GM19328 (cell line): Measurements from ENCODE around the gene CSRNP3.

ENCODE experiments used
- ATAC-seq: cut with Tn5 transposase; IDR thresholded peaks from one replicate; pipeline ENCODE4 v1.9.1; 2021; ENCODE audit warnings: mild to moderate bottlenecking, moderate library complexity; ENCODE audit not compliant: unreplicated experiment

CSRNP3 gene

DNA sequence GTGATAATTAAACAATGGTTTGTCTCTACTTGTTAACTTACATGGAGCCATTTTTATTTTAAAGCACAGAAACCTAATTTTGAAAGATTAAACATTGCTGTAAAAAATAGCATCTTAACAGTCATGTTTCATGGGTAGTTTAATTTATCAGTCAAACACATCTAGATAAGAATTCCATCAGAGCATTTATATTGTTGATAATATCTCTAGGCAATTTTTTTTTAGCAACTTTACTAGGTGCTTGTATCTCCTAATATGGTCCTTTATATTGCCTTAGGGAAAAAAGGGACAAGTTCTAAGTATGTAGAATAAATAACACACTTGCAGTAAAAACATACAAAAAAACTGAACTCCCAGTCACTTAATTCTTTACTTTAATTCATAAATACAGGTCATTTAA is 863 bp downstream of the CSRNP3 start:
- ATAC-seq = no peak

DNA sequence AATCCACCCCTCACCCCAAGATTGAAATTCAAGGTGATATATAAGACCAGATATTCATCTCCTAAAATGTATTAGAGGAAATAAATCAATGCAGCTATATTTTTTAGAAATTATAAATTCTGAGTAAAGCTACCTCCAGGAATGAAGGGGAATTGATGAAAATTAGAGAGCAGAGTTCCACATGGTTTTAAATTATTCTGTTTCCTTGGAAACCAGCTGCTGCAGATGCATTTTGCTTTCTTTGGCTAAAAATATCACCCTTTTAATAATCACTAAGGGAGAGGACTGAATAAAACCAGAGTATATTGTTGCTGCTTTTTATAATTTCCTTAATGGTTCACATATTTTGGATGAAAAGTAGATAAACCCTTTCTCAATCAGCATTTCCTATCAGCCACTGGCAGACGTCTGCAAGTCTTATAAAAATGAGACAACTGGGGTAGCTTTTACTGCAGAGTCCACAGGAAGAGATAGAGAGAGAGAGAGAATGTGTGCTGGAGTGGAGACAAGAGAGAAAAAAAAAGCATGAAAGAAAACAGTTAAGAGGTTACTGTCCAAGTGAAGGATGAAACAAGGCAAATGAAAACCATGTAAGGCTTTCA is 2.0 kb downstream of the CSRNP3 start:
- ATAC-seq = no peak

- no peak for ATAC-seq
Observed at GRCh38 chr2:165472922-165473321, 3.4 kb downstream of the CSRNP3 start.

DNA sequence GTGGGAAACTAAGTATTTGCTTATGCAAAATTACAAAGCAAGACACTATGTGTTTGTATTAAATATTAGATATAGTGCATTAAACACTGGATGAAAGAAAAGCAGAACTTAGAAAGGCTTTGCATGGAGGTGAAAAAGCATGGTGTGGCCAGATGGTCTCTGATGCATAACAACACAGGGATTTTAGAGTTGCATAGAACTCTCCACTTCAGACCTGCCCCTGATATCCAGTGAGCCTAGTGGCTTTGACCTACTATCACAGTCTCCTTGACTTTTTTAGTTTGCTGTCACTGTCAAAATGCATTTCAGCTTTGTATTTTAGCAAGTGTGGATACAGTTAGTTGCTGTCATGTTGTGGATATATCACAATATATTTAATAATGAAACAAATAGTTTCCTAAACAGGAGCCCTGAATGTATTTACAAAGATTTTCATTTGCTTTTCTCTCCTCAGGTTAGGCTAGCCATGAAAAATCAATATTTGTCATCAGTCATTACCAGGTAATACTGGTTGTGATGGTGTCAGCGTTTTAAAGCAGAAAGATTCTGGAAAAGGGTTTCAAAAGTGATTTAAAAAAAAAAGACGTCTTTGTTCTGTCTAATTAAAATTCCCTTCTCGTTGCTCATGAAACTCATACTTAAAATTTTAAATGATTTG is 5.2 kb downstream of the CSRNP3 start:
- no peak for ATAC-seq

DNA sequence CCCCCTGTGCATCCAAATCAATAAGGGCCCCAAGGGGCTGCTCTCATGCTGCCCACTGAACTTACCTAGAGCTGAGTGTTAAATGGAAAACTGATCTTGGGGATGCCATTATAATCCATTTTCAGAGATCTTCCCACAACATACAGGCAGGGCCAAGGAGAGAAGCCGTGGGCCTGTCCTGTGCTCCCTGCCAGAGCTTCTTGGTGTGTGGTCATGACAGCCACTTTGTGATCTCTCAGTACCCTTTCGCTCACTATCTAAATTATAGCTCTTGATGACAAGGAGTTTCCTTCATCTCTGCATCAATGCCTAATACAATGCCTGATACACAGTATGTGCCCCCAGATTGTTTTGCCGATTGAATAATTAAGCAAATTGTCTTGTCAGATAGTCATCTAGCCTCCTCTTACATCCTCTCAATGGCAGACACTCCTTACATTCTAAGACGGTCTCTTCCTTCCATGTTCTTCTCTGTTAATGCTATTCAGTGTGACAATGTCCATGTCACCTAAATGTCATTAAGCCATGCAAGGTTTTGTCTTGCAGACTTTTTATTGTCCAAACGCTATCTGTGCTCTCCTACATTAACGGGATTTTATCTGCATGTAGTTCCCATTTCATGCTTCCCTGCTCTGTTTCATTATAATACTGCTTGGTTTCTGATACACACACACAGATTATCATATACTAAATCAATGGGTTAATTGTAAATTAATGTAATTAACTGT is 5.9 kb downstream of the CSRNP3 start:
- no peak for ATAC-seq

DNA sequence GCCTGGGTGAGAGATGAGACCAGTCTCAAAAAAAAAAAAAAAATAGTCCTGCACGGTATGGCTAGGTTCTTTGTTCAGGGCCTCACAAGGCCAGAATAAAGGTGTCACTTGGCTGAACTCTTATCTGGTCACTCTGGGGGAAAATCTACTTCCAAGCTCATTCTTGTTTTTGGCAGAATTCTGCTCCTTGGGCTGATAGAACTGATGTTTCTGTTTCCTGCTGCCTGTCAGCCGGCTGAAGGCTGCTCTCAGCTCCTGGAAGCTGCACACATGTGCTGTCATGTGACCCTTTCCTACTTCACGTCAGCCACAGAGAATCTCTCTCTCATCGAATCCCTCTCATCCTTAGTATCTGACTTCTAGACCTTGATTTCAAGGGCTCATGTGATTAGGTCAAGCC is 10.4 kb downstream of the CSRNP3 start:
- ATAC-seq = no peak

DNA sequence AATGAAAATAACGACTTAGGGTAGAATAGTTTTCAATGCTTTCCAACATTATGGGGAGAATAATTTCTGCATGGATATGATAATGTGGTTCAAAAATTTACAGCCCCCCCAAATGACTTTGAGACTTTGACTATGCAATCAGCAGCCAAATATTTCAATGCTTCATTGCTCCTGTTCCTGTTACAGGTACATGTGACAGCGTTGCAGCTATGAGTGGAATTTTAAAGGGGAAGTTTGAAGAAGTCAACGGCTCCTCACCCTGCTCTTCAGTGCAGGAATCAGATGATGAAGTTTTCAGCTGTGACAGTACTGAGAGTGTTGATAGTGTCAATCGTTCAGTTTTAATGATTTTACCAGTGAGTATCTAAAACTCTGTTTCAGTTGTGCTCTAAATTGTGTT is 25.1 kb downstream of the CSRNP3 start:
- no peak for ATAC-seq

DNA sequence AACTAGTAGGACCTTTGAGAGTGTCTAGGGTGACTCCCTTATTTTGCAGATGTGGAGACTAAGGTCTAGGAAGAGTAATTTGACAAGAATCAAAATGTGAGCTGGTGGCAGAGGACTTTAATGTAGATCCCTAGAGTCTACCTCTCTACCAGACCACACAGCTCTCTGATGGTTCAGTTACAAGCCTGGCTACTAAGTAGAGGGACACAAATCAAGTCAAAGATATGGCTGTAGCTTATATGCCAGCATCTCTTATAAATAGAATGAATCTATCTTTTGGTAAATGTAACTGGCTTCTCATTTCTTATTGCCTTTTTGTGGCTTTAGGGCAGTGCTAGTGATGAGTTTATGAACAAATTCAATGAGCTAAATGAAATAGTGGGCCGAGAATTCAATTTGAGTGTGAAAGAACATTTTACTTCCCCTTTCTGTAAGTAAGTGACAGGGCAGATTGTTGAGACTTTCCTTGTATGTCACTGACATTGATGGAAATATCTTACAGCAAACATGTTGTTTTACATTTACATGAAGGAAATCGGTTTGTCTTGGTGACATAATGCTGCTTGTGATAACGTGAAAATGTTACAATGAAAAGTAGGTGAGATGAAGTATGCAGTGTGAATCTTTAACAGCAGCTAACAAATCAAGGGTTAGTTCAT is 28.3 kb downstream of the CSRNP3 start:
- no peak for ATAC-seq

GRCh38 chr2:165499131-165499530 is 29.6 kb downstream of the CSRNP3 start:
- no peak for ATAC-seq

DNA sequence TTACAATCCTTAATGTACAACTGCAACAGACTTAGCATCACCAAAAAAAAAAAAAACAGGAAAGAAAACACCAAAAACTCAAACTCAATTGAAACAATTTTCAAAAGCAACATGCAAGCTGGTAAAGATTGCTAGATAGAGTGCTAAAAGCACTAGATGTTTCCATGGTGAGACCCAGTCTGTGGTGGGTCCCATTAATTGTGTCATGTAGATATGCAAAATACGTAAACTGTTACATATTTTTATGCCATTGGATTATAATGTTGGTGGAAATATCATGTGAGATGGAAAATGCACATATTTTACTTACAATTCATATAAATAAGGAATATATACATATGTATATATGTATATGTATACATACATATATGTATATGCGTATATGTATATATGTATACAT is 30.5 kb downstream of the CSRNP3 start:
- no peak for ATAC-seq

DNA sequence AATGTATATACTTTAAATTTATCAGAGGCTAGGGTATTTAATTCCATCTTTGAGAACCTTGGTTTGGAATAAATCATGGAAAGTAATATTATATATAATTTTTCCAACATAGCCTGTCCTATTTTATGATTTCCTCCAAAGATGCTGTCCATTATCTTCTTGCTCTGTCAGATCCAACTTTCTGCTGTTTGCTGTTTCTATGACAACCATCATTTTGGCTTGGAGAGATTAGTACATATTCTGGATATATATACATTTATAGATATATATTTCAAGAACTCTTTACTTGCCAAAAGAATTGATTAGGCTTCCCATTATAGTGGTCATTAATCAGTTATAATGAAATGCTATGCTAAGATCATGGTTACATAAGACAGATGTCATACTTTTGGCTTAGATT is 31.3 kb downstream of the CSRNP3 start:
- ATAC-seq = no peak

- no peak for ATAC-seq
Observed at GRCh38 chr2:165505514-165505913, 36.0 kb downstream of the CSRNP3 start.

DNA sequence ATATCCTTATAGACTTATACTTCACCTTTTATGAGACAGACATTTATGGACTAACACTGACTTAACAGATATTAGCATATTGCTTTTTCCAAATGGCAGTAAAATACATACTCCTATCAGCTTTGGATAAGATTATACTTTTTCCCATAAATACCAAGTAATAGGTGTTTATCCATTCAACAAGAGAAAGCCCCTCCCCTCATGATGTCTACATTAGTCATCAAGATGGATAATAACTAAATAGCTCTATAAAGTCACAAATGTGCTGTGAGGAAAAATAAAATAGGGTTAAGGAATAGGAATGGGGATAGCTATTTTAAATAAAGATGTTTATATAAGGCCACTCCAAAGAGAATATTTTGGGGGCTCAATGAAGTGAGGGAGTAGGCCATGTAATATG is 39.4 kb downstream of the CSRNP3 start:
- no peak for ATAC-seq

DNA sequence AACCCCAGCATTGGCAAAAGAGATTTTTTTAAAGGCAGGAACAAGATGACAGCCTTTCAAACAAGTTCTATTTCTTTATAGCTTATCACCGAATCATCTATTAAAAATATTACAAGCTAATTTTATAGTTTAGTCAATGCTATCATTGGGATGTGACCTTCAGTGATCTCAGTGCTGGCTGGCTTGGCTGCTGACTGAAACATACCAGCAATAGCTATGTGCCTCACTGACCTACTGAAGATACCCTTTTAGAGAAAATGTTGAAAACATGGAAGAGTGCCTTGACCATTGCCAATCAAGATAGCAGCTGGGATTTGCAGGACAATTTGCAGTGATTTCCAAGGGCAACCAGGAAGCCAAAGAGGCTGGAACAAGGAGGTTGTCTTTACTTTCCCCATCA is 44.0 kb downstream of the CSRNP3 start:
- ATAC-seq = no peak

GRCh38 chr2:165518611-165519010 is 49.1 kb downstream of the CSRNP3 start:
- ATAC-seq = no peak

DNA sequence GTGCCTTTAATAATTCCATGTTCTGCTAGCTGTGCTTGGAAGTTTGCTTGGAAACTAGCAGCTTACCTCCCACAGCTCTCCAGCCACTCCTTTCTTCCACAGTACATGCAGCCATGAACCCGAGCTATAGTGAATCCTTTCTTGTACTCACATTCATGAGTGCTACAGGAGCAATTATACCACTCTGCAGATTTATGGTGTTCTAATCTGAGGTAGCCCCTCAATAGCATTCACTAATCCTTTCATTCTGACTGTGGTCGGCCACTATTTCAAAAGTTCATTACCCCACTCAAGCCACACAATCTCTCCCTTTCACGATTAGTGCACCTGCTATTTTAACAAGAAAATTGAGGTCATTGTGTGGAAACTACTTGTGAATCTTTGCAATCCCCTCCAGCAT is 53.2 kb downstream of the CSRNP3 start:
- ATAC-seq = no peak

DNA sequence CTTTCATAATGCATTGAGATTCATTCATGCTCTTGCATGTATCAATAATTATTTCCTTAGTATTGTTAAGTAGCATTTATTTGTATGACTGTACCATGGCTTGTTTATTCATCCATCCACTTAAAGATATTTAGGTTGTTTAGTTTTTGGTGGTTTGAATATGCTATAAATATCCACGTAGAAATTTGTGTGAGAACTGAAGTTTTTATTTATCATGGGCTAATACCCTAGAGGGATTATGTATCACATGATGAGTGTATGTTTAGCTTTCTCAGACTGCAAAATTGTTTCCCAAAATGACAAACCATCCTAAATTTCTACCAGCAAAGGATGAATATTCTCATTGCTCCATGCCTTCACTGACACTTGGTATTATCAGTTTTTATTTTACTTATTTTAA is 55.2 kb downstream of the CSRNP3 start:
- ATAC-seq = no peak

DNA sequence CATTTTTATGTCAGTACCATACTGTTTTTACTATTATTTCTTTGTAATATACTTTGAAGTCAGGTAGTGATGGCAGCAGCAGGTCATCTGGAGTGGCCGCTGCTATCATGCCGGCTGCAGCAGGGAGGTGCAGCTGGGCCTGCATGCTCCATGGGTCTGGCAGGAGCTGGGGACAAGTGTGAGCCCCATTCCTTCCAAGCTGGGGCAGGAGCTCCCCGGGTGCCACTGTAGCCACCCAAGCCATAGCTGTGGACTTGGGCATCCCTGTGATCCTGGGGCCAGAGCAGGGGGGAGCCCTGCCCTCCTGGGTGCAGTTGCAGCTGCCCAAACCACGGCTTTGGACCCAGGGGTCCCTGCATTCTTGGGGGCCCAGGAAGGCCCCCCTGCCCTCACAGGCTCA is 59.2 kb downstream of the CSRNP3 start:
- no peak for ATAC-seq

- ATAC-seq = no peak
Observed at GRCh38 chr2:165529130-165529529, 59.6 kb downstream of the CSRNP3 start.

DNA sequence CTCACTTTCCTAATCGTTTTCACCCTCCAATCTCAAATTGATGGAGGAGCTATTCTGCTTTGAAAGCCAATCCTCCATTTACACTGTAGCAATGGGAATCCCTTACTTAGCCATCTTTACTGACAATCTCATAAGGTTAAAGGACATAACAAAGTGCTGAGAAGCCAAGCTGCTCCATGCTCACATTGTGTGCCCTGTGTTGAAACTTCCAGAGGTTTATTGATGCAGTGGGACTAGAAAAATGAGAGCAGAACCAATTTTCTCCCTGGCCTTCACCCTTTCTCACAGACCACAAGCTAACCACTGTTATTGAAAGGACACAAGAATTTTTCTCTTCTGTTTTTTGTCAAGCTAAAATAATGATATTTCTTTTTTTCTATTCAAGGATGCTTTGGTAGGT is 63.8 kb downstream of the CSRNP3 start:
- ATAC-seq = no peak

DNA sequence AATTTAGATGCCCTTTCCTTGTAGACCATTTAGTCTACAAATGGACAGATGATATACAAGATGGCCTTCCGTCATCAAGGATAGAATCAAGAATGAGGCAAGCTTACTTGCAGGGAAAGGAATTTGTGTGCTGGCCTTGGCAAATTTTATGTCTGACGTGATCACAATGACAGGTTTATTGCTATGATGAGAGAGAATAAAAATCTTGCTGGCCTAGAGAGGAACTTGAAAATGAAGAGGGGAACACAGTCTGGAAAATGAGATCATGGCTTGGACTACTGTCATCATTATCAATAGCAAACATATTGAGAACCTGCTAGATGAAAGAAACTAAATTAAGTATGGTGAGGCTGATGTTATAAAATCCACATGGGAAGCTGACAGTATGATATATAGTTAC is 66.0 kb downstream of the CSRNP3 start:
- ATAC-seq = no peak
